ENCODE measurements around the gene TRIM17. TPM values are rescaled to one million over a fixed set of nuclear protein-coding genes. Genes with fewer than 3 reads are reported as not detected.
A peak's percentile ranks its signal among the peaks of the same experiment; 100 is the strongest.

TRIM17 gene
- total and polyA plus RNA-seq, 9 donors = 0.72 to 10.0 (median 3.0) TPM

DNA sequence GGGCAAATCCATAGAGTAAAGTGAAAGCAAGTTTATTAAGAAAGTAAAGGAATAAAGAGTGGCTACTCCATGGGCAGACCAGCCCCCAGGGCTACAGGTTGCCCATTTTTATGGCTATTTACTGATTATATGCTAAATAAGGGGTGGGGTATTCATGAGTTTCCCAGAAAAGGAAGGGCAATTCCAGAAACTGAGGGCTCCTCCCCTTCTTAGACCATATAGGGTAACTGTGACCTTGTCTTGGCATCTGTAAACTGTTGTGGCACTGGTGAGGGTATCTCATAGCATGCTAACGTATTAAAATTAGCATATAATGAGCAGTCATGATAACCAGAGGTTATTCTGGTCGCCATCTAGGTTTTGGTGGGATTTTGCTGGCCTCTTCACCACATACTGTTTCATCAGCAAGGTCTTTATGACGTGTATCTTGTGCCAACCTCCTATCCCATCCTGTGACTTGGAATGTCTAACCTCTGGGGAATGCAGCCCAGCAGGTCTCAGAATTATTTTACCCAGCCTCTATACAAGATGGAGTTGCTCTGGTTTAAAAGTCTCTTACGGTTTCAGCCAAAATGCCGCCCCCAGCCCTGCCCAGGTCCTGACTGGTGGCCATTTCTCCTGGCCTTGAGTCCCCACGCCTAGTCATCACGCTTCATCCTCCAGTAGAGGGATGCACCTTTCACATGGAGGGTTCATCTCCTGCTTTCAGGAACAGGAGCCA, 982 bp upstream of the TRIM17 start:
- H3K27me3 ChIP-seq = no peaks in the 10 kb centered on the region
- TF ChIP-seq CTCF (IDR thresholded peaks at IDR 0.05) (no peak), POLR2A (IDR thresholded peaks at IDR 0.05) (no peak), EP300 (IDR thresholded peaks at IDR 0.05) (no peak)
- H3K4me3 ChIP-seq = no peak overlapping the region
- 72 to 84% (median 77%) methylated on average over 7 of the region's 7 CpGs for WGBS, 3 donors
- intact Hi-C loops (cut with DNase I) = no loop called here
- no peaks in the 10 kb centered on the region for H3K36me3 ChIP-seq
- peak in 1 of 5 donors; percentile 29 for DNase-seq
- peaks cover 13% of the 10 kb centered on the region for H3K4me1 ChIP-seq (ENCODE audit: insufficient read depth)
- H3K9me3 ChIP-seq = no peaks in the 10 kb centered on the region
- H3K27ac ChIP-seq = no peak overlapping the region

DNA sequence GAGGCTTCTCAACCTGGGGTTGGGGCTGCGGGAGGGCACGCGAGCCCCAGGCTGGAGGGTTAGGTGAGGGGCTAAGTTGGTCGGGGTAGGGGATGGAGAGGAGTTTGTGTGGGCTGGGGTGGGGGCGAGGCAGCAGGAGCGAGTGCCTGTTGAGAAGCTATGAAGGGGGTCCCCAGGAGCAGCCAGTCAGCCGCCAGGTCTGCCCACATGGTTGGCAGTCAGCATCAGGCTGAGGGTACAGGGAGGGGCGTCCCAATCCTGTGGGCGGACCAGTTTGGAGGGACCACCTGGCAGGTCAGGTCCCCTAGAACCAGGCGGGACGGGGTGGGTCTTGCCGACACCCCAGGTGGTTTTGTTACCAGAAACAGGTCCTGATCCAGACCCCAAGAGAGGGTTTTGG, 400 bp upstream of the TRIM17 start:
- peaks cover 13% of the 10 kb centered on the region for H3K4me1 ChIP-seq (ENCODE audit: insufficient read depth)
- no peaks in the 10 kb centered on the region for H3K9me3 ChIP-seq
- intact Hi-C loops (cut with DNase I) = no loop called here
- H3K27ac ChIP-seq = no peak overlapping the region
- WGBS, 3 donors = 12 to 23% (median 15%) methylated on average over 11 to 12 of the region's 12 CpGs
- no peak overlapping the region for H3K4me3 ChIP-seq
- peak in 1 of 5 donors; percentile 38 for DNase-seq
- TF ChIP-seq POLR2A (IDR thresholded peaks at IDR 0.05) (no peak), CTCF (IDR thresholded peaks at IDR 0.05) (no peak)
- no peaks in the 10 kb centered on the region for H3K36me3 ChIP-seq
- H3K27me3 ChIP-seq = no peaks in the 10 kb centered on the region

DNA sequence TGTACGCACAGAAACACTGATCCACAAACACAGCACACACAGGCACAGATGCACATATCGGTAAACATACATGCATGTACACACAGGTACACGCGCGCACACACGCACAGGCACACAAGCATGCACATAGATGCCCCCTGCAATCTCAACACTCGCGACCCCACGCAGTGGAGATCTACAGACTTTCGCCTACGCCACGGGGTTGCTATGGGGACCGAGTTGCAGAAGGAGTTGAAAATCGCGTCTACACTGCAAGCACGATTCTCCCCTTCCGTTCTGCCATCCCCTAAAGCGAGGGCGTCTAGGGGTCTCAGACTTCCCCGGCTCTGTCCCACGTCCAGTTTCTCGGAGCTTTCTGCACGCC, 826 bp downstream of the TRIM17 start:
- H3K27me3 ChIP-seq = no peaks in the 10 kb centered on the region
- H3K4me3 ChIP-seq = peak overlapping the region; percentile 37
- 8 to 10% (median 8%) methylated on average over 23 of the region's 23 CpGs for WGBS, 3 donors
- TF ChIP-seq POLR2A (IDR thresholded peaks at IDR 0.05) (no peak), CTCF (IDR thresholded peaks at IDR 0.05) (no peak), EP300 (IDR thresholded peaks at IDR 0.05) (no peak)
- peaks cover 13% of the 10 kb centered on the region for H3K4me1 ChIP-seq (ENCODE audit: insufficient read depth)
- DNase-seq = peak in 1 of 5 donors; percentile 44
- no peaks in the 10 kb centered on the region for H3K36me3 ChIP-seq
- no peaks in the 10 kb centered on the region for H3K9me3 ChIP-seq
- intact Hi-C loops (cut with DNase I) = no loop called here
- H3K27ac ChIP-seq = no peak overlapping the region

DNA sequence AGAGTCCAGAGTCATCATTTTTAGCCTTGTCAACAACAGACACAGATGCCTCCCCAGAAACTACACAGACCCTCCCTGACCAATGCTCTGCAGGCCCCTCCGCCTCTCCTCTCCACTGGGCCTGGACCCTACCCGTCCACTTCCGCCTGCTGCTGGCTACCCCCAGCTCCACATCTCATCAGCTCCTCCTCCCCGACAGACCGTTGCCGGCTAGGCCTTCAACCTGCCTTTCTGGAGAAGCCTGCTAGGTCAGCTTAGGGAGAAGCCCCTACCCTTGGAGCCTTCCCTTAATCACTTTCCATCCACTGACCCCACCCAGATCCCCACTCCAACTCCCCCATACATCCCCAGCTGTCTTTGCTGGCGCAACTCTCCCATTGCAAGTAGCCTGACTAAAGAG, 1.4 kb downstream of the TRIM17 start:
- 8 to 16% (median 12%) methylated on average over 7 of the region's 7 CpGs for WGBS, 3 donors
- no peak overlapping the region for H3K27ac ChIP-seq
- H3K9me3 ChIP-seq = no peaks in the 10 kb centered on the region
- DNase-seq = no peak
- no peaks in the 10 kb centered on the region for H3K27me3 ChIP-seq
- TF ChIP-seq EP300 (IDR thresholded peaks at IDR 0.05) (no peak), POLR2A (IDR thresholded peaks at IDR 0.05) (no peak), CTCF (IDR thresholded peaks at IDR 0.05) (no peak)
- H3K4me1 ChIP-seq (ENCODE audit: insufficient read depth) = peaks cover 13% of the 10 kb centered on the region
- no peak overlapping the region for H3K4me3 ChIP-seq
- intact Hi-C loops (cut with DNase I) = no loop called here
- H3K36me3 ChIP-seq = no peaks in the 10 kb centered on the region
